GM19467 (cell line): ENCODE measurements around the gene INPP5F.
"Not testable (repeated sequence)": the region's sequence is repeated elsewhere in the genome, so short reads cannot be mapped to it uniquely, and the experiment has no call there.

Experiments
- ATAC-seq: cut with Tn5 transposase; IDR thresholded peaks from one replicate; pipeline ENCODE4 v1.9.1; 2021; ENCODE audit warnings: mild to moderate bottlenecking, moderate library complexity; ENCODE audit not compliant: unreplicated experiment

INPP5F gene

GRCh38 chr10:119776536-119776935, 50.7 kb downstream of the INPP5F start:
- ATAC-seq, result no peak

GRCh38 chr10:119777686-119778085, 51.8 kb downstream of the INPP5F start:
- ATAC-seq, result no peak

GRCh38 chr10:119778776-119779445, 53.1 kb downstream of the INPP5F start:
- ATAC-seq, result no peak

- ATAC-seq, result no peak
Observed at GRCh38 chr10:119780879-119781480, 55.1 kb downstream of the INPP5F start.

GRCh38 chr10:119781498-119781897, 55.6 kb downstream of the INPP5F start:
- no peak for ATAC-seq

GRCh38 chr10:119782981-119783664, 57.3 kb downstream of the INPP5F start:
- no peak for ATAC-seq

- no peak for ATAC-seq
Observed at GRCh38 chr10:119783665-119784027, 57.8 kb downstream of the INPP5F start.

GRCh38 chr10:119784340-119785067, 58.7 kb downstream of the INPP5F start:
- ATAC-seq, result no peak

GRCh38 chr10:119786117-119786769, 60.4 kb downstream of the INPP5F start:
- ATAC-seq, result no peak

GRCh38 chr10:119795101-119795500, 69.3 kb downstream of the INPP5F start:
- ATAC-seq, result not testable (repeated sequence)

GRCh38 chr10:119796039-119796438, 70.2 kb downstream of the INPP5F start:
- no peak for ATAC-seq

GRCh38 chr10:119801176-119801575, 75.3 kb downstream of the INPP5F start:
- ATAC-seq, result no peak

GRCh38 chr10:119801998-119802538, 76.2 kb downstream of the INPP5F start:
- ATAC-seq, result no peak

GRCh38 chr10:119803264-119803663, 77.4 kb downstream of the INPP5F start:
- no peak for ATAC-seq

- ATAC-seq, result no peak
Observed at GRCh38 chr10:119805702-119806230, 79.9 kb downstream of the INPP5F start.

- ATAC-seq, result no peak
Observed at GRCh38 chr10:119806334-119807130, 80.7 kb downstream of the INPP5F start.

GRCh38 chr10:119807960-119808697, 82.3 kb downstream of the INPP5F start:
- no peak for ATAC-seq

GRCh38 chr10:119811122-119811521, 85.3 kb downstream of the INPP5F start:
- ATAC-seq, result no peak

GRCh38 chr10:119812684-119813083, 86.8 kb downstream of the INPP5F start:
- no peak for ATAC-seq
